Measurements from ENCODE around the gene FAM50B.
"Not testable (repeated sequence)": the region's sequence is repeated elsewhere in the genome, so short reads cannot be mapped to it uniquely, and the experiment has no call there.

Gene FAM50B

GRCh38 chr6:3850451-3851203 lies 1.5 kb downstream of the FAM50B start:
- DNase-seq = no peak

- no peak for DNase-seq
Observed at GRCh38 chr6:3851839-3852238, 2.7 kb downstream of the FAM50B start.

DNA sequence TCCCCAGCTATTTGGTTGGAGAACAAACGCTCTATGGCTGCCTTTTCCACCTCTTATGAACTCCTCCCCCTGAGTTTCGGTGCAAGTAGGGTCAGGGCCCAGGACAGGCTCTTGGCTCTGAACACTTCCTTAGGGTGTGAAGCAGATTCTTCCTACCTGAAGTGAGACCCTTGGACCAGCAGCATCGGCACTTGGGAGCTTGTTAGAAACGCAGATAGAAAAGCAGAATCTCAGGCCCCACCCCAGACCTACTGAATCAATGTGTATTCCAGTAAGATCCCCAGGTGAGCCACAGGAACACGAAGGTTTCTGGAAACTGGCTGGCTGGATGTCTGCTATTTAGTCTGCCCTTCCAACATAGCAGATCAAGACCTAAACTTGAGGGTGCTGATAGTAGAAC lies 3.2 kb downstream of the FAM50B start:
- no peak for DNase-seq

DNA sequence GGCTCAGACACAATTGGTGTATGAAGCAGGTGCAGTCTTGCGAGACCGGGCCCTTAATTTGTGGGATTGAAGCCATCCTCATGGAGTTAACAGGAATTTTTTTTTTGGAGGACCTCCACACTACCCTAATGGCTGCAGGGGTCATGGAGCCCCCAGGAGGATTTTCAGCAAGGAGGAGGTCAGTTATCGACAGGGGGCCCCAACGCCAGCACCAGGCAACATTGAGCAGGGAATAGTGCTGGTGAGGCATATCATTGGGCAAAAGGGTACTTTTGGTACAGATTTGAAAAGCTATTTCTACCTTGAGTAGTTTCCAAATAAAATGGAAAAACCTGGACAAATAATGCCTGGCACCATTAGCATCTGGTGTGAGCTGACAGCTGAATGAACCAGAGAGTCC lies 6.7 kb downstream of the FAM50B start:
- no peak for DNase-seq

GRCh38 chr6:3856576-3856975 lies 7.4 kb downstream of the FAM50B start:
- DNase-seq = no peak

GRCh38 chr6:3857468-3858456 lies 8.6 kb downstream of the FAM50B start:
- no peak for DNase-seq

- no peak for DNase-seq
Observed at GRCh38 chr6:3859878-3860552, 10.8 kb downstream of the FAM50B start.

- no peak for DNase-seq
Observed at GRCh38 chr6:3861424-3861823, 12.3 kb downstream of the FAM50B start.

DNA sequence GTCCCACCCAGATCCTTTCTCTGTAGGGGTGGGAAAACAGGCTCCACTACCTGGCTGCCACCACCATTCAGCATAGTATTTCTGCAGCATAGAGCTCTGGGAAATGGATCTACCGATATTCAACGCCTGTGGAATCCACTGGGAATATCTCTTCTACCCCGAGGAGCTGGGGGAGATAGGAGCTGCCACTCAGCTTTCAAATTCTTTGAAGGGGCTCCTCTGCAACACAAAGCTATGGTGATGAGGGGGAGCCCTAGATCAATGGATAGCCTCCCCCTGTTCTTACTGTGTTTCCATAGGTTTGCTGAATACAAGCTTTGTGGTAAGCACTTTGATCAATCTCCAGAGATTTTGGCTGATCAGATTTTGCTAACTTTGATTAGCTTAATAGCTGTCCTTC lies 12.9 kb downstream of the FAM50B start:
- DNase-seq = no peak

GRCh38 chr6:3863322-3863721 lies 14.1 kb downstream of the FAM50B start:
- DNase-seq = not testable (repeated sequence)

DNA sequence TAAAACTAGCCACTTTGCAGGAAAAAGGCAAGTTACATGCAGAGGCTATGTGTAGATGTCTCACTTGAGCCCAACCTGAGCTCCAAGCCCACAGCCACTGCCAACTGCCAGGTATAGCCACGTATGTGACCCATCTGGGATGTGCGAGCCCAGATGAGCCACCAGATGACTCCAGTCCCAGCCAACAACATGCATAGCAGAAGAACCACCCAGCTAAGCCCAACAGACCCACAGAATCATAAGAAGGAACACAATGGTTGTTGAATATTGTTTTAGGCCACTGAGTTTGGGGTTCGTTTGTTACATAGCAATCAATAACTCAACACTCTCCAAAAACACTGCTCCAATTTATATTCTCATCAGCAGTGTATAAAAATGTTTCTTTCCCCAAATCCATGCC lies 16.3 kb downstream of the FAM50B start:
- DNase-seq = no peak

DNA sequence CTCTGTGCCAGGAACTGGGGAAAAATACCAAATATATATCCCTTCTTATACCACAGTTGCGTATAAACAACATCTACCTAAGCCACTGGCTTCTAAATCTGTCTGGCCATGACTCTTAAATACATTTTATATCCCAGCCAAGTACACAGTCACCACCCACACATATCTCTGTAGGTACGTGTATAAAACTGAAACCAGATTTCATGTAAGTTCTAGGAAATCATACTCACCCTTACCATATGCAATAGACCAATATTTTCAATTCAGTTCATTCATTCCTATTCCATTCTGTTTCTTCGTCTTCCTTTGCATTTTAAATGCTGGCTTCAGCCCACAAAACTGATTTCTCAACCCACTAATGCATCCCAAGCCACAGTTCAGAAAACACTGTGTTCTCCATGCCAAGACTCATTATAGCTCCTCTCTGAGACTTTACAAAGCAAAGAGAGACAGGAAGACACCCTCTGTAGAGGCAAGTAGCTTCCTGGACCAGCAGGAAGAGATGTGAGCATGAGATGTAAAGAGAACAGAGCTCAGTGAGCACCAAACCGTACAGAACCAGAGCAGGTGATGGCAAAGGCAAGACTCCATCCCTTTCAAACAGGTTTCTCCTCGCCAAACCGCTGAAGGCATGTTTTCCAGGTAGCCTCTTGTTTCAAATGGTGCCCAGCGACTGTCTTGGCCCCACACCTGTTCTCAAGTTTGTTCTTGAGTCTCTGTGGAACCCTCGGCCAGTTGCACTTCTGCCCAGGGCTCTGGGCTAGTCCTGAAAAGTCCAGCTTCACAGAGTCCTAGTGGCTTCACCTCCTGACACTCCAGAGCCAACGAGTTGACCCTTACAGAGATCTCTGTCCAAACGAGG lies 18.7 kb downstream of the FAM50B start:
- no peak for DNase-seq

DNA sequence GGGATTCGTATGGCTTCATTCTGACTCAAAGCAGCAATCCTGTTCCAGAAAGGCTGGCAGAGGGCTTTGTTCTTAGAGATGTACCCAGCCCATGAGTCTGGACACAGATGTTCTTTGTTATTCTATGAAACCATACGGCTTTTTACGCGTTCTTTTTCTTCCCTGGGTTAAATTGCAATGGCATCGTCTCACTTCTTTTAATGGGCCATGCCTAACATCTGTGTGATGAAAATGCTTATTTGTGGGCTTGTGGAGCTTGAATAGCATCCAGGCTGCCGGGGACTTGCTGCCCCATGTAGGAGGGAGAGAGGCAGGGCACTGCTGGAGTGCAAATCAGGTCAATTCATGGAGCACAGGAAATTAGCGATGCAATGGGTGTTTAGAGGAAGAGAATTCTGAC lies 19.4 kb downstream of the FAM50B start:
- no peak for DNase-seq

DNA sequence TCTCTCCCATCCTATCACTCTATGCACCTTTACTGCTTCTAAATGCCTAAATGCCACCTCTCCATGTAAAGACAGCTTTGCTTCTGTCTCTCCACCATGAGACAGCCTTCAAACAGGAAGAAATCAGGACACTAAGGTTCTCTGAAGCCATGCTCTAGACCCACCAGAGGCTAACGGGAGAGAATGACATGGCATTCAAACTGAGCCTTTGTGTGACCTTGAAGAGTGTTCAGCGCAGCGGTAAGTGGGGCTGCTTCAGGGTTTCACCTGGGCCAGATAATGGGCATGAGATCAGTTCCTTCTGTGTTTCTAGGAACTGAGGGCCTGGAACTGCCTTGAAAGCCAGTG lies 20.1 kb downstream of the FAM50B start:
- no peak for DNase-seq

DNA sequence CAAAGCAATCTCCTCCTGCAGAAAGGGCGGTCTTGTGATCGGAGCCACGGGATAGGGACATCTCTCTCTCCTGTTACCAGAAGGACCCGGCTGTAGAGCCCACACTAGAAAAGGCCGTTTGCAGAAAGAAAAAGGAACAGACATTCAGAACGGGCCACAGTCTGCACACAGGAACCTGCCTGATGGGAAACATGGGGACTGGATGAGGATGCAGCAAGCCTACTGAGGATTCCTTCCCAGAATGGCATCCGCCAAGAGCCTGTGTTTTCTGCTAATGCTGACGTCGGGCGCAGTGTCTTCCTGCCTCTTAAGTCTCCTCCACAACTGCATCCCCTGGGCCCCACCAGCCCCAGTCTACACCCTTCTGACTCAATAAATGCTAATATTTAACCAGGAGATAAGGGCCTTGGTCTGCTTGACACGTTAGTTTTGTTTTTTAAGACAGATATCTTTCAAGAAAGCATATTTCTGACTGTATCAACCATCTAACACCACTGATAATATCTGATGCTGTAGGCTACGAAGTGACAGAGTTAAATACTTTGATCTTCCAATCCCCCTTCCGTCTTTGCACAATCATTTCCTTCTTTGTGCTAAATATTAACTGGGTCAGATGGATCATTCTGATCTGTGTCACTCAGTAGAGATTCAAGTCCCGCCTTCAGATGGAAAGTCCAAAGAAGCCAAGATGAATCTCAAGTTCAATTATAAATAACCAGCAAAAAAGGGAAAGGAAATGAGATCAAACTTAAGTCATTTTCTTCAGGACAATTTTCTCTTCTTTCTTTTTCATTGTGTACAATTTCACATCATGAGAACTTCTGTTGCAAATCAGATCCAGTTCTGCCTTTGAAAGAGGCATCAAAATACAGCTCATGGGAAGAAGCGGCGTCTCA lies 20.7 kb downstream of the FAM50B start:
- no peak for DNase-seq

GRCh38 chr6:3870528-3870925 lies 21.4 kb downstream of the FAM50B start:
- no peak for DNase-seq

GRCh38 chr6:3871515-3871914 lies 22.3 kb downstream of the FAM50B start:
- no peak for DNase-seq

DNA sequence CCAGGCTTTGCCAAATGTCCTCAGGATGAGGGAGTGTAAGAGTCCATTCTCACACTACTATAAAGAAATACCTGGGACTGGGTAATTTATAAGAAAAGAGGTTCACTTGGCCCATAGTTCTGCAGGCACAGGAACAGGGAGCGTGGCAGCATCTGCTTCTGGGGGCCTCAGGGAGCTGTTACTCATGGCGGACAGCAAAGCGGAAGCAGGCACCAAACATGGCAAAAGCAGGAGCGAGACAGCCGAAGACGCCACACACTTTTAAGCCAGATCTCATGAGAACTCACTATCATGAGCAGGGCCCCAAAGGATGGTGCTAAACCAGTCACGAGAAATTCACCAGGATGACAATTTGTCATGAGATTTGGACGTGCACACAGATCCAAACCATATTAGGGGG lies 22.8 kb downstream of the FAM50B start:
- no peak for DNase-seq

GRCh38 chr6:3872370-3872854 lies 23.2 kb downstream of the FAM50B start:
- no peak for DNase-seq

- no peak for DNase-seq
Observed at GRCh38 chr6:3873051-3873450, 23.9 kb downstream of the FAM50B start.

GRCh38 chr6:3874069-3874468 lies 24.9 kb downstream of the FAM50B start:
- no peak for DNase-seq
